Adrenal gland (tissue), 12 donors: ENCODE measurements around the gene LINS1. TPM values are rescaled to one million over a fixed set of nuclear protein-coding genes. Genes with fewer than 3 reads are reported as not detected.
"Not testable (repeated sequence)": the region's sequence is repeated elsewhere in the genome, so short reads cannot be mapped to it uniquely, and the experiment has no call there.

Experiments
- DNase-seq, 7 donors: peaks; one replicate each; pipeline ENCODE4 v3.0.0-alpha.2; 2019 to 2020
- H3K27ac ChIP-seq, 5 donors: fragments of 200-600 bp; sonication (generic) in 4 of 5; 1 replicate in 3 of 5; 2 replicates in 2 of 5; pipeline versions ENCODE4 v1.5.1 to v1.8.0; 2016 to 2020; ENCODE audit warnings: mild to moderate bottlenecking in 1 of 5
- H3K27me3 ChIP-seq: fragments of 200-600 bp; 2 replicates; pipeline ENCODE4 v1.8.0; 2021
- H3K36me3 ChIP-seq, 2 donors: fragments of 200-600 bp; replicated peaks in 1 of 2; 1 replicate in 1 of 2; 2 replicates in 1 of 2; pipeline versions ENCODE4 v1.5.1 to v1.8.0; 2018 to 2022
- H3K4me1 ChIP-seq, 2 donors: fragments of 200-600 bp; replicated peaks in 1 of 2; 1 replicate in 1 of 2; 2 replicates in 1 of 2; pipeline versions ENCODE4 v1.5.1 to v1.8.0; 2018 to 2021
- H3K4me3 ChIP-seq, 4 donors: fragments of 200-600 bp; sonication (generic) in 3 of 4; one replicate each; pipeline ENCODE4 v1.5.1; 2016 to 2018
- H3K9me3 ChIP-seq, 3 donors: fragments of 200-600 bp; sonication (generic) in 1 of 3; replicated peaks in 1 of 3; 1 replicate in 2 of 3; 2 replicates in 1 of 3; pipeline versions ENCODE4 v1.5.1 to v1.8.0; 2016 to 2021
- CTCF ChIP-seq, 6 experiments: fragments of 450-650 bp in 4 of 6; fragments of 200-600 bp in 2 of 6; sonication (generic) in 1 of 6; IDR thresholded peaks; 1 replicate in 5 of 6; 2 replicates in 1 of 6; pipeline versions ENCODE4 v1.5.1 to v1.8.0; 2016 to 2021; ENCODE audit warnings: antibody characterized with exemption in 6 of 6, mild to moderate bottlenecking in 2 of 6, moderate library complexity in 1 of 6
- POLR2A ChIP-seq, 2 donors: fragments of 450-650 bp; IDR thresholded peaks; one replicate each; pipeline ENCODE4 v1.6.1; 2017; ENCODE audit warnings: antibody characterized with exemption in 2 of 2, mild to moderate bottlenecking in 2 of 2, moderate library complexity in 1 of 2
- WGBS, 4 donors: extraction: QIAGEN DNeasy Blood & Tissue Kit in 2 of 4; methylation state at CpG; one replicate each; pipeline versions ENCODE4 v1.1.5 to v1.1.7; 2013 to 2017; 5-methylcytosine and 5-hydroxymethylcytosine counted together
- intact Hi-C, 2 donors: fragments of 100-400 bp; cut with DNase I; formaldehyde crosslinking; loops; one replicate each; pipeline versions ENCODE4 v1.14.1 to v1.15.0; 2022 to 2023
- polyA plus RNA-seq, 3 donors: library from polyadenylated mRNA; stranded (reverse); fragments of 200-250 nt in 2 of 3; fragments of 350-450 nt in 1 of 3; fragmentation: Illumina TruSeq in 1 of 3; extraction: RNeasy Lipid Tissue Mini Kit (QIAGEN cat#74804) in 1 of 3; gene quantifications; one replicate each; pipeline ENCODE4 v1.2.3, GENCODE V29; 2013 to 2014
- total RNA-seq, 9 donors: library from RNA; depleted of rRNA in 4 of 9; stranded (reverse); fragments of >200 nt in 4 of 9; fragments of 120-200 nt in 1 of 9; fragmentation: NEBNext Ultra II Directional in 1 of 9; extraction: Animal tissue kit (Norgen Biotek cat#: 25700) in 1 of 9; gene quantifications; one replicate each; pipeline versions ENCODE4 v1.1.0 to v1.2.4, GENCODE V29; 2013 to 2023
- donor health status: healthy with polysubstance abuse.
- donor health status: Bipolar disorder and iron deficiency.
- donor health status: DM: yes; HTN: yes; CAD: no.
- donor health status: DM: no; HTN: no; CAD: no.
- donor health status: DM: no; HTN: no; CAD: no.
- donor health status: DM: yes; HTN: yes; CAD: no.

Gene LINS1
- total and polyA plus RNA-seq, 12 donors = 7.4 to 23.5 (median 12.2) TPM

- peaks cover 0 to 12% of the 10 kb centered on the region in 2 donors for H3K4me1 ChIP-seq
- H3K27ac ChIP-seq = no peak overlapping the region
- peaks cover 0 to 7% (median 4%) of the 10 kb centered on the region in 3 donors for H3K9me3 ChIP-seq
- H3K36me3 ChIP-seq = no peaks in the 10 kb centered on the region
- intact Hi-C loops = no loop called here
- H3K27me3 ChIP-seq = no peaks in the 10 kb centered on the region
- 93 to 98% (median 95%) methylated on average over 2 of the region's 2 CpGs for WGBS, 4 donors
- H3K4me3 ChIP-seq = no peak overlapping the region
- TF ChIP-seq CTCF (IDR thresholded peaks at IDR 0.05) (no peak), POLR2A (IDR thresholded peaks at IDR 0.05) (no peak)
- no peak for DNase-seq
Observed at GRCh38 chr15:100593431-100593830, 8.6 kb downstream of the LINS1 start.

- TF ChIP-seq CTCF (IDR thresholded peaks at IDR 0.05) = no peak
- DNase-seq = no peak
- H3K27me3 ChIP-seq = no peaks in the 10 kb centered on the region
- H3K27ac ChIP-seq = no peak overlapping the region
- peaks cover 0 to 9% (median 8%) of the 10 kb centered on the region in 3 donors for H3K9me3 ChIP-seq
- H3K36me3 ChIP-seq = no peaks in the 10 kb centered on the region
- H3K4me1 ChIP-seq = peaks cover 0 to 12% of the 10 kb centered on the region in 2 donors
- intact Hi-C loops = no loop called here
- 81 to 95% (median 88%) methylated on average over 3 of the region's 3 CpGs for WGBS, 4 donors
- H3K4me3 ChIP-seq = no peak overlapping the region
Observed at GRCh38 chr15:100592898-100593297, 9.1 kb downstream of the LINS1 start.

- 46 to 72% (median 60%) methylated on average over 2 of the region's 2 CpGs for WGBS, 4 donors
- no peaks in the 10 kb centered on the region for H3K27me3 ChIP-seq
Observed at GRCh38 chr15:100591835-100592234, 10.1 kb downstream of the LINS1 start.

GRCh38 chr15:100591163-100591562, 10.8 kb downstream of the LINS1 start:
- H3K4me1 ChIP-seq = peaks cover 0 to 12% of the 10 kb centered on the region in 2 donors
- H3K27ac ChIP-seq, H3K36me3 ChIP-seq, H3K9me3 ChIP-seq, H3K27me3 ChIP-seq, H3K4me3 ChIP-seq, intact Hi-C loops, DNase-seq: not testable (repeated sequence)
- 95 to 100% (median 99%) methylated on average over 2 of the region's 2 CpGs for WGBS, 4 donors

More at GRCh38 chr15:100591835-100592234, 10.1 kb downstream of the LINS1 start:
- Histone ChIP-seq H3K27ac (no peak overlapping the region), H3K9me3 (peaks cover 0 to 9% (median 8%) of the 10 kb centered on the region in 3 donors), H3K4me3 (no peak overlapping the region), H3K4me1 (peaks cover 0 to 12% of the 10 kb centered on the region in 2 donors), H3K36me3 (no peaks in the 10 kb centered on the region)
- no peak for TF ChIP-seq POLR2A (IDR thresholded peaks at IDR 0.05)
- no peak for TF ChIP-seq CTCF (IDR thresholded peaks at IDR 0.05)
- intact Hi-C loops = no loop called here
- no peak for DNase-seq

GRCh38 chr15:100588638-100589242, 13.2 kb downstream of the LINS1 start:
- Histone ChIP-seq H3K27me3 (no peaks in the 10 kb centered on the region), H3K4me1 (peaks cover 2 to 5% of the 10 kb centered on the region in 2 donors), H3K27ac (no peak overlapping the region), H3K9me3 (peaks cover 0 to 9% (median 8%) of the 10 kb centered on the region in 3 donors), H3K36me3 (no peaks in the 10 kb centered on the region), H3K4me3 (no peak overlapping the region)
- no peak for TF ChIP-seq CTCF (IDR thresholded peaks at IDR 0.05)
- no peak for TF ChIP-seq POLR2A (IDR thresholded peaks at IDR 0.05)
- WGBS, 4 donors = 87 to 100% (median 95%) methylated on average over 1 of the region's 1 CpG
- no peak for DNase-seq
- intact Hi-C loops = no loop called here
